IPS-18c (cell line): ENCODE results near the gene CPA4.
"Not testable (repeated sequence)": the region's sequence is repeated elsewhere in the genome, so short reads cannot be mapped to it uniquely, and the experiment has no call there.

Experiments used
- H3K4me3 ChIP-seq: 2 replicates; pipeline ENCODE4 v1.7.0; 2013; ENCODE audit warnings: low read depth, mild to moderate bottlenecking, low read length, moderate library complexity; ENCODE audit not compliant: insufficient read depth
- H3K9me3 ChIP-seq: one replicate; pipeline ENCODE4 v1.6.1; 2013; ENCODE audit warnings: mild to moderate bottlenecking, low read length, moderate library complexity; ENCODE audit not compliant: control insufficient read depth, insufficient read depth

Gene CPA4

GRCh38 chr7:130292682-130293257 is at the start of gene CPA4:
Gene CPA4 (plus strand): TSS chr7:130293161. CDS start chr7:130293181, 20 bp downstream.
- no peak within 1 kb of the TSS for H3K4me3 ChIP-seq
- no peaks in the 10 kb centered on the region for H3K9me3 ChIP-seq

GRCh38 chr7:130243486-130243885 is 49.5 kb upstream of the CPA4 start:
- H3K4me3 ChIP-seq, H3K9me3 ChIP-seq: not testable (repeated sequence)

- not testable (repeated sequence) for H3K4me3 ChIP-seq, H3K9me3 ChIP-seq
Observed at GRCh38 chr7:130246491-130246890, 46.5 kb upstream of the CPA4 start.

- not testable (repeated sequence) for H3K4me3 ChIP-seq, H3K9me3 ChIP-seq
Observed at GRCh38 chr7:130248842-130249241, 44.1 kb upstream of the CPA4 start.

GRCh38 chr7:130249626-130250025 is 43.3 kb upstream of the CPA4 start:
- not testable (repeated sequence) for H3K4me3 ChIP-seq, H3K9me3 ChIP-seq

GRCh38 chr7:130254555-130254954 is 38.4 kb upstream of the CPA4 start:
- Histone ChIP-seq H3K4me3 (no peak overlapping the region), H3K9me3 (peaks cover 5% of the 10 kb centered on the region)

GRCh38 chr7:130256704-130257103 is 36.3 kb upstream of the CPA4 start:
- Histone ChIP-seq H3K4me3 (no peak overlapping the region), H3K9me3 (peaks cover 5% of the 10 kb centered on the region)

GRCh38 chr7:130258494-130259078 is 34.4 kb upstream of the CPA4 start:
- H3K9me3 ChIP-seq = peaks cover 5% of the 10 kb centered on the region
- H3K4me3 ChIP-seq = no peak overlapping the region

- no peaks in the 10 kb centered on the region for H3K9me3 ChIP-seq
Observed at GRCh38 chr7:130262448-130262847, 30.5 kb upstream of the CPA4 start.

GRCh38 chr7:130263130-130263529 is 29.8 kb upstream of the CPA4 start:
- no peaks in the 10 kb centered on the region for H3K9me3 ChIP-seq

More at GRCh38 chr7:130262448-130262847, 30.5 kb upstream of the CPA4 start:
- no peak overlapping the region for H3K4me3 ChIP-seq

GRCh38 chr7:130266258-130266960 is 26.6 kb upstream of the CPA4 start, which contains the start of gene CPA2:
Gene CPA2 (plus strand): TSS chr7:130266863. CDS start chr7:130266882, 19 bp downstream.
- Histone ChIP-seq H3K9me3 (no peaks in the 10 kb centered on the region), H3K4me3 (no peak within 1 kb of the TSS)

More at GRCh38 chr7:130263130-130263529, 29.8 kb upstream of the CPA4 start:
- H3K4me3 ChIP-seq = no peak overlapping the region

- Histone ChIP-seq H3K4me3 (no peak overlapping the region), H3K9me3 (no peaks in the 10 kb centered on the region)
Observed at GRCh38 chr7:130266961-130267321, 26.0 kb upstream of the CPA4 start.

GRCh38 chr7:130268463-130269317 is 24.3 kb upstream of the CPA4 start:
- Histone ChIP-seq H3K4me3 (no peak overlapping the region), H3K9me3 (no peaks in the 10 kb centered on the region)

GRCh38 chr7:130269318-130269694 is 23.7 kb upstream of the CPA4 start:
- Histone ChIP-seq H3K4me3 (no peak overlapping the region), H3K9me3 (no peaks in the 10 kb centered on the region)

GRCh38 chr7:130270947-130271800 is 21.8 kb upstream of the CPA4 start:
- Histone ChIP-seq H3K9me3 (no peaks in the 10 kb centered on the region), H3K4me3 (no peak overlapping the region)

- no peak overlapping the region for H3K4me3 ChIP-seq
- no peaks in the 10 kb centered on the region for H3K9me3 ChIP-seq
Observed at GRCh38 chr7:130272381-130273080, 20.4 kb upstream of the CPA4 start.
